Measurements from ENCODE around the gene CLEC7A.

The CLEC7A gene

DNA sequence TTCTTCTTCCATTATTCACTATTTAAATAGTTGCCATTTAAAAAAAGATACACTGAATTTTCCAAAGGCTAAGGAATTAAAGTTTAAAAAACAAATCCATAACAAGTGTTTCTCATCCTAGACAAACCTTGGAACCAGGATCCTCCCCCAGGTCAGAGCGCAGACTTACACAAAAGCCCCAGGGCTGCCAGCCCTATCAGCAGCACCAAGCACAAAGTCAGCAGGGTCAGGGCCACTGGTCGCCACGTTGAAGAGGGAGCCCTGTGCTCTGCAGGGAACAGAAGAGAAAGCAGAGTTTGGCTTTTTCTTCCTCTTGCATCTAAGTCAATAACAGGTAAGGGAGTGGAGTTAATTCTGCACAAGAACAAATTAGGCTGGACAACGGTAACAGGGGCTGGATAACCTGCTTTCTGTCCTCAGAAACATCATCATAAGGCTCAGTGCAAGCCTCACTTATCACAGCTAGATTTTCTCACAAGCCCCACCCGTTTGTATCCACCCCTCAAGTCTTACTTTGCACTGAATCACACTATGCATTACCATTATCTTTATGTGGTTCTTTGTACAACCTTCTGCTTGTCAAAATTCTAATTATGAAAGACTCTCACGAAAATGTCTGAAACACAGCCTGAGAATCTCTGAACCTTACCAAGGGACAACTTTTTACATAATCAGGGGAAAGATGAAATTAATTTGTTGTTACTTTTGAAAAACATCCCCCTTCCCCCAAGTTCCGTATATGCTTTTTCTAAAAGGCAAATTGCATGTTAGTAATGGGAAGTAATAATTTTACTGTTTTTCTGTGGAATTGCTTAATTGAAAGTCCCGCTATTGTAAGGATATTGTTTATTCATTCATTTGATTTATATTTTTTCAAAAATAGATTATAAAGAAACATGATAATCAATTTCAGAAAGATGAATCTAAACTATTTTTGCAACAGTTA, 40.8 kb downstream of the CLEC7A start:
- no peak for DNase-seq

GRCh38 chr12:10088031-10088430, 42.0 kb downstream of the CLEC7A start:
- no peak for DNase-seq

DNA sequence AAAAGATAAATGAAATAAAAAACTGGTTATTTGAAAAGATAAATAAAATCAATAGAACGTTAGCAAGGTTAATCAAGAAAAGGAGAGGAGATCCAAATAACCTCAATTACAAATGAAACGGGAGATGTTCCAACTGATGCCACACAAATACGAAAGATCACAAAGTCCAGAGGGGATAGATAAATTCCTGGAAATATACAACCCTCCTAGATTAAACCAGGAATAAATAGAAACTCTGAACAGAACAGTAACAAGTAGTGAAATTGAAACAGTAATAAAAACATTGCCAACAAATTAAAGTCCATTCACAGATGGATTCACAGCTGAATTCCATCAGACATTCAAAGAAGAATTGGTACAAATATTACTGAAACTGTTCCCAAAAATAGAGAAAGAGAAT, 43.6 kb downstream of the CLEC7A start:
- no peak for DNase-seq

GRCh38 chr12:10084733-10085132, 45.3 kb downstream of the CLEC7A start:
- DNase-seq, result no peak

DNA sequence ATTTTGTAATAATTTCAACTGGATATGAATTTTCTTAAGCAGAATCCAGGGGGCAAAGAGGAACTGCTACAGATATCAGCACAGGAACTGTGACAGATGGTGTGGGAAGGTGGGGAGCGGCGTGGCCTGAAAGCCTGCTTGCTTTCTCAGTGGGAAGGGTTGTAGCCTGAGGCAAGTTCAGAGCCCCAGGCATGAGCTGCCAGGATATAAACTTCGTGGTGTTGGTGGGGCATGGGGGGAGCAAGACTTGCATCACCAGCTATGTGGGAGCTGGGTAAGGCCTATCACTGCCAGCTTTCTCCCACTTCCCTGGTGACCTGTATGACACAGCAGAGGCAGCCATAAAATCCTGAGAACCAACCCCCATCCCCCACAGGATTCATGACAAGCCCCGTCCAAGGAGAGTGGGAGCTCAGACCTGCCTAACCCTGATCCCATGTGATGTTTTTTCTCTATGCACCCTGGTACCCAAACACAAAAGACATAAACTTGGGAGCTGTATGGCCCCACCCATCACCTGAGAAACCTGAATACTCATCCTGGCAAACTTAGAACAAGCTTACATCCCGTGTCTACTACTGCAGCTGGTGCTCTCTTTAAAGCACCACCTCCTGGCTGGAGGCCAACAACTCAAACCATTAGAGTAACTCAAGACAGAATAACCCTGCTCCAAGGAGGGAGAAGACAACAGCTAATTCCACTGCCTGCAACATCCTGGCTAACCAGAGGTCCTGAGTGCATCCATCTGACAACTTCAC, 47.7 kb downstream of the CLEC7A start:
- no peak for DNase-seq

- DNase-seq, result no peak
Measured at GRCh38 chr12:10075451-10075850, 54.5 kb downstream of the CLEC7A start.

- no peak for DNase-seq
Measured at GRCh38 chr12:10073261-10073660, 56.7 kb downstream of the CLEC7A start.

- no peak for DNase-seq
Measured at GRCh38 chr12:10072131-10072530, 57.9 kb downstream of the CLEC7A start.

DNA sequence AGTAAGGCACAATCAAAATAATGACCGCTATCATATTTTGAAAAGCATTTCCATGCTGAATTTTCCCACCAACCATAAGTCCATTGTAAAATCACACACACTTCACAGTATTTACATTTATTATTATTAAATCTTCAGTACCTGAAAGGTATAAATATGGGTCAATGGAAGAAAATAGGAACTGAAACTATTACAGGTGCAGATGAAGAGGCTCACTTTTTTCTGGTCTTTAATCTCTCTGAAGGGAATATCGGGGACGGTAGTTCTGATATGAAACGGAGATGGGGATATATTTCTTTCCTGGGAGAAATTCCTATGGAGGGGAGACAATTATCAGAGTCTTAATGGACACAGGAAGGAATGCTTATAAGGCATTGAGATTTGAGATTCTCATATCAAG, 59.6 kb downstream of the CLEC7A start:
- DNase-seq, result no peak

GRCh38 chr12:10069976-10070375, 60.0 kb downstream of the CLEC7A start:
- no peak for DNase-seq

DNA sequence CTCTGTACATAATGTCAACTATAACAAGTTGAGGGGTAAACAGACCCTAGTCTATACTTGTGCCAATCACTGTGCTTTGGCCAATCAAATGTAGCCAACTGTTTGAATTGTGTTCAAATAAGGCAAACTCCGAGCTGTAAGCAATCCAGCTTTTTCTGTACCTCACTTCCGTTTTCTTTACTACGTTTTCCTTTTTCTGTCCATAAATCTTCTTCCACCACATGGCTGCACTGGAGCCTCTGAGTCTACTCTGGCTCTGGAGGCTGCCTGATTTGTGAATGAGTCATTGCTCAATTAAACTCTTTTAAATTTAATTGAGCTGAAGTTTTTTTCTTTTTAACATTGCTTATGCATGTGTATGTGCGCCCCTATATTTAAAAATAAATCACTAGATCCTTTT, 60.9 kb downstream of the CLEC7A start:
- no peak for DNase-seq

- DNase-seq, result no peak
Measured at GRCh38 chr12:10068644-10069043, 61.4 kb downstream of the CLEC7A start.

- no peak for DNase-seq
Measured at GRCh38 chr12:10067942-10068341, 62.1 kb downstream of the CLEC7A start.

GRCh38 chr12:10067264-10067663, 62.7 kb downstream of the CLEC7A start:
- no peak for DNase-seq
